Activated T-cell treated with anti-CD3 and anti-CD28 coated beads, Interleukin-2, amount 50 U/mL, for 4 hours (primary cell): ENCODE measurements around the gene NSUN2. TPM values are rescaled to one million over a fixed set of nuclear protein-coding genes. Genes with fewer than 3 reads are reported as not detected.

Experiments used
- ATAC-seq, 2 donors: fragments of 200-7000 bp; cut with Tn5 transposase; one replicate each; pipeline ENCODE4 v1.10.0; 2021
- DNase-seq: peaks from one replicate; pipeline ENCODE4 v3.0.0-alpha.2; 2020
- H3K27me3 Mint-ChIP-seq: one replicate; pipeline ENCODE4 v1.8.0; 2021; ENCODE audit warnings: low read depth, mixed read lengths
- H3K36me3 Mint-ChIP-seq: one replicate; pipeline ENCODE4 v1.8.0; 2022; ENCODE audit warnings: mixed read lengths; ENCODE audit not compliant: insufficient read depth
- H3K4me1 Mint-ChIP-seq: one replicate; pipeline ENCODE4 v1.8.0; 2021; ENCODE audit warnings: low read depth, mixed read lengths
- H3K4me3 Mint-ChIP-seq: one replicate; pipeline ENCODE4 v1.8.0; 2021; ENCODE audit warnings: mild to moderate bottlenecking, moderate library complexity, mixed read lengths
- H3K9me3 Mint-ChIP-seq: one replicate; pipeline ENCODE4 v1.8.0; 2021; ENCODE audit warnings: mixed read lengths
- total RNA-seq, 3 donors: library from RNA; stranded (reverse); gene quantifications; one replicate each; pipeline ENCODE4 v1.2.1, GENCODE V29; 2021

NSUN2 gene
- total RNA-seq, 3 donors from 2014 or later: 160 to 175 (median 165) TPM

DNA sequence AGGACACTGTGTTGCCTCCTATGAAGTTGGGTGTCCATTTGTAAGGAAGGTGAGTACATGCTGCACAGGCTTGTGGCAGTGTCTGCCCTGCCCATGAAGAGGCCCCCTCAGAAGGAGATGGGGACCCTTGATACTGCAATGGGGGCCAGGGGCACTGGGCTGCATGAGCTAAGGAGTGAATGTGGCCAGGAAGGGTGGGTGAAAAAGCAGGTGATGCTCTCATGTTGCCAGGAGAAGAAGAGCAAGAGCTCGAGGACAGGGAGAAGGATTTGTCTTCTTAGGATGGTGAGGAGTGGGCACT, 76.1 kb downstream of the NSUN2 start:
- Mint-ChIP-seq H3K9me3 (no peaks in the 10 kb centered on the region), H3K27me3 (peaks cover 13% of the 10 kb centered on the region), H3K4me1 (no peaks in the 10 kb centered on the region), H3K4me3 (no peak overlapping the region), H3K36me3 (no peaks in the 10 kb centered on the region)
- ATAC-seq: no peak
- DNase-seq: no peak

DNA sequence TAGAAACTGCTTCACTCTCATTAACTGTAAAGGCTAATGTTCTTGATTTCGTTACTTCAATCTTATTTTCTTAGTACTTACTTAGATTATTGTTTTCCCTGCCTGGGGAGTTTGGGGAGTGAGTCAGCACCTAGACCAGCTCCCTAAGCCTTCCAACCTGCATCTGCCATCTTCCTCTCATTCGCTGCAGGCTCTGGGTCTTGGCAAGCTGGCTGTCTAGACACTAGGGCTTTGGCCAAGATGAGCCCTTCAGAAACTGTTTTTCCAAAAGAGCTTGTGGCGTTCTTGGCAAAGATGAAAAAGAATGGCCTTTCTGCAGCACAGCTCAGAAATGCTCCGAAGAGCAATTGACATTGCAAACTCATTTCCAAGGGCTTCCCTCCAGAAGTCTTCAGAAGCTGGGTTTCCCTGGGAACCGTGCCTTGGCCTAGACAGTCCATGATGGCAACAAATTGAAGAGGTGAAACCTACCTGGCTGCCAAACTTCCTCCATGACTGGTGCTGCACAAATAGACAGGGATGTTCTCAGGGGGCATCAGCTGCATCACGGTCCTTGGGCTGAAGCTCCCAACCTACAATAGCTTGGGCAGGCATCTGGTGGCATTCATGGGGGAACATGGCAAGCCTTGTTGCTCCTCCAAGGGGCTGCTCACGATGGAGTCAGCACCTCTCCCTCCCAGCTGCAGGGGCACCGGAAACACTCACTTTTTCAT, 76.6 kb downstream of the NSUN2 start:
- Mint-ChIP-seq H3K27me3 (peaks cover 13% of the 10 kb centered on the region), H3K9me3 (no peaks in the 10 kb centered on the region), H3K4me3 (no peak overlapping the region), H3K36me3 (no peaks in the 10 kb centered on the region), H3K4me1 (no peaks in the 10 kb centered on the region)
- ATAC-seq (no peak), DNase-seq (no peak)

DNA sequence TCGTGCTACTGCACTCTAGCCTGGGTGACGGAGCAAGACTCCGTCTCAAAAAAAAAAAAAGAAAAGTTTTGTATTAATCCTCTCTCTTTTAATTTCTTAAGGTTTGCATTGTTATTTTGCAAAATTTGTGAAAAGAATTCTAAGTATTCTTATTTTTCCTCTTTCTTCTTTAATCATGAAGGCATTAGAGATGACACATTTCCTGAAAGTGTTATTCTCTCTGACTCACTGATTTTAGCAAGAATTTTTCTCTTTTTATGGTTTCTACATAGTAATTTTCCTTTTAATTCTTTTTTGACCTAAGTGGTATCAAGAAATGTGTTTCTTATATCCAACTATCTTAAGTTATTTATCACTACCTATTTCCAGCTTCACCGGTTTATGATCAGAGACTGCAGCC, 78.0 kb downstream of the NSUN2 start:
- Mint-ChIP-seq H3K9me3 (no peaks in the 10 kb centered on the region), H3K27me3 (peaks cover 13% of the 10 kb centered on the region), H3K4me1 (no peaks in the 10 kb centered on the region), H3K36me3 (no peaks in the 10 kb centered on the region), H3K4me3 (no peak overlapping the region)
- ATAC-seq (no peak), DNase-seq (no peak)

DNA sequence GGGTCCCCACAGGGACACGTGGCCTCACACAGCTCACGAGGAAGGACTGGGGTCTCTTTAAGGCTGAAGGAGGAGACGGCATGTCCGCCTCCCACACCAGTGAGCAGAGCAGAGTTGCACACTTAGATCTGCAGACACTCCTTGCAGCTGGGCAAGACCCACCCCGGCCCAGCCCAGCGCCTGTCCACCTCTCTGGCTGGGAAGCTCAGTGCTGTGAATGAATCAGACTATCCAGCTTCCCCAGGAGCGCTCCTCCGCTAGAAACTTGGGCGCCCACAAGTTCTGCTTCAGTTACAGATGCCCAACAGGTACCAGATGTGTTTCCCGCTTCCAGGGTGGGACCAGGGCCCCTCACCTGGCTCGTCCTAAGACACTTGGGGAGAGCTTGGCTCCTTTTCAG, 78.9 kb downstream of the NSUN2 start:
- Mint-ChIP-seq H3K4me3 (no peak overlapping the region), H3K4me1 (no peaks in the 10 kb centered on the region), H3K27me3 (peaks cover 13% of the 10 kb centered on the region), H3K36me3 (no peaks in the 10 kb centered on the region), H3K9me3 (no peaks in the 10 kb centered on the region)
- ATAC-seq: no peak
- DNase-seq: no peak

- H3K4me1 Mint-ChIP-seq: no peaks in the 10 kb centered on the region
- H3K4me3 Mint-ChIP-seq: no peak overlapping the region
- ATAC-seq (no peak), DNase-seq (no peak)
- H3K27me3 Mint-ChIP-seq: peaks cover 10% of the 10 kb centered on the region
- no peaks in the 10 kb centered on the region for H3K36me3 Mint-ChIP-seq
- no peaks in the 10 kb centered on the region for H3K9me3 Mint-ChIP-seq
These were observed 80.2 kb downstream of the NSUN2 start for GRCh38 chr5:6552612-6553011.

DNA sequence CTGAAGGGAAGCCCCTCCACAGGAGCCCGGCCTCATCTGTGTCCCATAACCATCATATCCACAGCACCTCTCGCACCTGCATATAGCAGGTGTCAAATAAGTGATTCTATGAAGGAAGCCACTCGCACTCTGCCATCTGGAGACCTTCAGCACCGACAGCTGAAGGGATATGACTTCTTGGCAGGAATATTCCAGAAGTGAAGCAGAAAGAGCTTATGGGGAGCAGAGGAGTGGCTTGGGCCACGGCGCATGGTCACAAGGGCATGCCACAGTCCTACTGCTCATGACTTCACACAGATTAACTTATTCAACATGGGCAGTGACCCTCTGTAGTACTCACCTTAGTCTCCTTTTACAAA, 80.9 kb downstream of the NSUN2 start:
- Mint-ChIP-seq H3K4me3 (no peak overlapping the region), H3K27me3 (peaks cover 9% of the 10 kb centered on the region), H3K36me3 (no peaks in the 10 kb centered on the region), H3K4me1 (no peaks in the 10 kb centered on the region), H3K9me3 (no peaks in the 10 kb centered on the region)
- ATAC-seq (no peak), DNase-seq (no peak)

DNA sequence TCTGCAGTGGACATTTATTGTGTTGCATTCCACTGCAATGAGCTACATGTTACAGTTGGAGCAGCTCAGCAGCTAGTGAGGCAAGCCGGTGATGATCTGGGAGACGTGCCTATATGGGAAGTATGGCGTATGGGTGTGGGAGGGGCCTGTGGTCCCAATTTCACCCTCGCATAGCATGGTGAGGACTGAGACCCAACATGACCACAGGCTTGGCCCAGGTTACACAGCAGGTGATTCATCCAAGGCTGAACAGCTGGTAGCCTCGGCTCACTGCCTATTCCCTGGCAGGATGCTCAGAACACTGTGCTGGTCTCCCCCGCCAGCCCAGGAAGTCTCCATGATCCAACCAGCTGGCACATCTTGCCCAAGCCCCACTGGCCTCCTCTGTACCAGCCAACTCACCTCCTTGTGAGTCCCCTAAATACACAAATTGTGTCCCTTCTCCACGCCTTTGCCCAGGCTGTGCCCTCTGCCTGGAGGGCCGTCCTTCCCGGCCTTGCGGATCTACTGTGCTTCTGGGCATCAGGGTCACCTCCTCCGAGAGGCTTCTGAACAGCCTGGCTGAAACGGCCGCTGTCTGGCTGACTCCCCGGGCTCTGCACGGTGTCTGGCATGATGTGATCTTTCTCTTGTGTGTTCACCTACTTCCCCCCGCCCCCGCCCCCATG, 81.4 kb downstream of the NSUN2 start:
- H3K27me3 Mint-ChIP-seq: peaks cover 6% of the 10 kb centered on the region
- ATAC-seq: no peak
- no peaks in the 10 kb centered on the region for H3K36me3 Mint-ChIP-seq
- no peaks in the 10 kb centered on the region for H3K4me1 Mint-ChIP-seq
- H3K9me3 Mint-ChIP-seq: no peaks in the 10 kb centered on the region
- no peak for DNase-seq
- H3K4me3 Mint-ChIP-seq: no peak overlapping the region

DNA sequence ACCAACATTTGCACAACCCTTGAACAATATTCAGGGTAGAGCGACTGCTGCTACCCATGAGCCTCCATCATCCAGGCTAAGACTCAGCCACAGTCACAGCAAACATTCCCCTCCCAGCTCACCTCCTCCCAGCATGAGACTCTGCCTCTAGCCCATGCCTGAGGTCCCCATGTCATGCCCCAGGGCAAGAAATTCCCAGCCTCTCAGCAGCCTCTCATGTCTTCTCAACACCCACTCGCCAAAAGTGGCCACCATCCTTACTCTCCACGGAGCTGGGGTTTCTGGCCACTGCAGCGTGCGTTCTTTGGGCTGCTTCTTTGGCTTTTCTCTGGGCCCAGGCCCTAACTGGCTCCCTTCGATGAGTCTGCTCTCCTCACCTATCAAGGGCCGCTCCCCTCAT, 82.2 kb downstream of the NSUN2 start:
- Mint-ChIP-seq H3K27me3 (peaks cover 6% of the 10 kb centered on the region), H3K4me3 (no peak overlapping the region), H3K4me1 (no peaks in the 10 kb centered on the region), H3K9me3 (no peaks in the 10 kb centered on the region), H3K36me3 (no peaks in the 10 kb centered on the region)
- DNase-seq: no peak
- ATAC-seq: no peak

Other genes with a start within 250 kb of the NSUN2 start
- not detected for gene UBE2QL1, start 184.2 kb downstream of the NSUN2 start, total RNA-seq
- gene SRD5A1, start 396 bp upstream of the NSUN2 start, total RNA-seq: 1 to 10 TPM; 7.1 to 9.6 (median 8.8) TPM
- gene TENT4A, start 80.4 kb upstream of the NSUN2 start, total RNA-seq: 10 to 100 TPM; 24.7 to 27.4 (median 25.9) TPM